HepG2 (cell line): ENCODE measurements around the gene MRPL43. TPM values are rescaled to one million over a fixed set of nuclear protein-coding genes. Genes with fewer than 3 reads are reported as not detected.

Source experiments
- JUN ChIP-seq: sonication (generic); formaldehyde crosslinking; IDR thresholded peaks from 2 replicates; pipeline ENCODE4 v1.4.0; 2020; ENCODE audit warnings: mild to moderate bottlenecking, missing genetic modification reagents
- KAT7 ChIP-seq: IDR thresholded peaks from 2 replicates; pipeline ENCODE4 v1.6.1; 2018; ENCODE audit warnings: borderline replicate concordance, missing compliant biosample characterization
- KLF11 ChIP-seq: IDR thresholded peaks from 2 replicates; pipeline ENCODE4 v1.6.1; 2016; ENCODE audit warnings: missing compliant biosample characterization
- PTBP1 ChIP-seq: fragments of 200-400 bp; formaldehyde crosslinking; IDR thresholded peaks from 2 replicates; pipeline ENCODE4 v1.6.1; 2018; ENCODE audit warnings: low read length, low read depth; ENCODE audit not compliant: poor library complexity, severe bottlenecking
- SMAD9 ChIP-seq: sonication (generic); formaldehyde crosslinking; IDR thresholded peaks from 2 replicates; pipeline ENCODE4 v1.5.1; 2020; ENCODE audit warnings: mild to moderate bottlenecking, missing genetic modification reagents
- TBX3 ChIP-seq: fragments of 450-650 bp; IDR thresholded peaks from 2 replicates; pipeline ENCODE4 v1.6.1; 2017; ENCODE audit warnings: antibody characterized with exemption, mild to moderate bottlenecking, inconsistent platforms, borderline replicate concordance
- ZKSCAN1 ChIP-seq: fragments of 150-350 bp; IDR thresholded peaks from 2 replicates; pipeline ENCODE4 v1.6.1; 2014; ENCODE audit warnings: low read length
- ZNF629 ChIP-seq: sonication (generic); formaldehyde crosslinking; conservative IDR thresholded peaks from 2 replicates; pipeline ENCODE4 v1.5.0; 2020; ENCODE audit warnings: missing genetic modification reagents
- ZNF7 ChIP-seq: IDR thresholded peaks from 2 replicates; pipeline ENCODE4 v1.6.1; 2016; ENCODE audit warnings: missing biosample characterization, missing genetic modification reagents
- polyA plus RNA-seq, 8 experiments: library from polyadenylated mRNA; depleted of rRNA in 3 of 8; stranded (reverse) in 7 of 8; unstranded in 1 of 8; fragments of >200 nt; fragmentation: Illumina TruSeq in 4 of 8; extraction: Trizol in 4 of 8; gene quantifications; 2 replicates each; pipeline versions ENCODE4 v1.2.1 to v1.2.3, GENCODE V29; 2011 to 2016; ENCODE audit warnings: low read depth in 4 of 8, missing spikeins in 1 of 8, mixed read lengths in 1 of 8; ENCODE audit not compliant: insufficient read depth in 1 of 8
- total RNA-seq, 5 experiments: library from RNA; depleted of rRNA; stranded (reverse); fragments of >200 nt; fragmentation: Illumina TruSeq; extraction: Trizol; gene quantifications; 2 replicates each; pipeline ENCODE4 v1.2.3, GENCODE V29; 2016; ENCODE audit warnings: low read depth in 1 of 5
- TF ChIP-seq, protein P1 (sequence below): sonication (generic); formaldehyde crosslinking; IDR thresholded peaks from 2 replicates; pipeline ENCODE4 v1.5.1; 2020; ENCODE audit warnings: missing genetic modification reagents, mild to moderate bottlenecking, borderline replicate concordance
- TF ChIP-seq, protein P2 (sequence below): IDR thresholded peaks from 2 replicates; pipeline ENCODE4 v1.6.1; 2012; ENCODE audit warnings: low read depth, low read length, improper control_type of control experiment
- TF ChIP-seq, protein P3 (sequence below), 2 experiments: sonication (generic) in 1 of 2; formaldehyde crosslinking in 1 of 2; IDR thresholded peaks; 2 replicates each; pipeline versions ENCODE4 v1.6.1 to v1.9.0; 2014 to 2022; ENCODE audit warnings: antibody characterized with exemption in 1 of 2, borderline replicate concordance in 1 of 2, inconsistent platforms in 1 of 2, low read depth in 1 of 2, missing genetic modification reagents in 1 of 2
- TF ChIP-seq, protein P4 (sequence below): sonication (generic); formaldehyde crosslinking; IDR thresholded peaks from 2 replicates; pipeline ENCODE4 v1.5.0; 2020; ENCODE audit warnings: missing genetic modification reagents, mild to moderate bottlenecking, borderline replicate concordance
- TF ChIP-seq, protein P5 (sequence below): sonication (generic); formaldehyde crosslinking; IDR thresholded peaks from 2 replicates; pipeline ENCODE4 v1.4.0; 2020; ENCODE audit warnings: missing genetic modification reagents

The MRPL43 gene
- total and polyA plus RNA-seq, 2 of the 13 experiments (the other 11 are each of a cell fraction or from before 2014, with no cell fraction given), result 71.0 to 73.7 TPM

DNA sequence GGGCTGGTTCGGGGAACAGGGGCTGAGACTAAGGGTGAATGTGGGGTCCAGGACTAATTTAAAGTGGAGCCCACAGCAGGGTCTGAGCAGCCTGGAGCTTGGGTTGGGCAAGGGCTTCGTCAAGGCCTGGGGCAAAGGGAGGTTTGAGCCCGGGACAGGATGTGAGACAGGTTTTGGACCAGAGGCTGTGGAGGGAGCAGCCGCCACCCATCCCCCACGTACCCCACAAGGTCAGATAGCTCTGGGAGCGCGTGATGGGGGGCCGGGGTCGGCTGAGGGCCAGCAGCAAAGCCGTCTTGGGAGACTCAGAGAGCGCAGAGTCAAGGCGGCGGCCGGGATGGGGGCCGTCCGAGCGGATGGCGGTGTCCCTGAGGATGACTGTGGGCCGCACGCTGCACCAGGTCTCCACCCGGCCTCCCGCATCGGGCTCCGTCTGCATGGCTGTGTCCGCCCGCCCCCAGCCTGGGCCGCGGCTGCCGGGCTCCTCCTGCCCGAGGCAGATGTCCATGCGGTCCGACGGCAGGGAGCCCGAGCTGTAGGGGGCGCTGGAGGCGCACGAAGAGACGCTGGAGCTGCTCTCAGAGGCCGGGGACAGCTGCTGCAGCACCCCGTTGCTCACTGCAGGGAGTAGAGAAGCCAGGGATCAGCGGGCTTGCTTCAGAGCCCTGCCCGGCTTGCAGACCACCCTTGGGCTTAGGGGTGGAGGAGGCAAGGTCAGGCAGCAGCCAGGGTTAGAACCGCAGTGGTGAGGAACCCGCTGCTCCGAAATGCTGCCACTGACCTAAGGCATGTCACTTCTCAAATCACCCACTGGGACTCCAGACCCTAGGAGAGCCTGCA is 31.5 kb upstream of the MRPL43 start (continued):
- TF ChIP-seq, protein P1, sequence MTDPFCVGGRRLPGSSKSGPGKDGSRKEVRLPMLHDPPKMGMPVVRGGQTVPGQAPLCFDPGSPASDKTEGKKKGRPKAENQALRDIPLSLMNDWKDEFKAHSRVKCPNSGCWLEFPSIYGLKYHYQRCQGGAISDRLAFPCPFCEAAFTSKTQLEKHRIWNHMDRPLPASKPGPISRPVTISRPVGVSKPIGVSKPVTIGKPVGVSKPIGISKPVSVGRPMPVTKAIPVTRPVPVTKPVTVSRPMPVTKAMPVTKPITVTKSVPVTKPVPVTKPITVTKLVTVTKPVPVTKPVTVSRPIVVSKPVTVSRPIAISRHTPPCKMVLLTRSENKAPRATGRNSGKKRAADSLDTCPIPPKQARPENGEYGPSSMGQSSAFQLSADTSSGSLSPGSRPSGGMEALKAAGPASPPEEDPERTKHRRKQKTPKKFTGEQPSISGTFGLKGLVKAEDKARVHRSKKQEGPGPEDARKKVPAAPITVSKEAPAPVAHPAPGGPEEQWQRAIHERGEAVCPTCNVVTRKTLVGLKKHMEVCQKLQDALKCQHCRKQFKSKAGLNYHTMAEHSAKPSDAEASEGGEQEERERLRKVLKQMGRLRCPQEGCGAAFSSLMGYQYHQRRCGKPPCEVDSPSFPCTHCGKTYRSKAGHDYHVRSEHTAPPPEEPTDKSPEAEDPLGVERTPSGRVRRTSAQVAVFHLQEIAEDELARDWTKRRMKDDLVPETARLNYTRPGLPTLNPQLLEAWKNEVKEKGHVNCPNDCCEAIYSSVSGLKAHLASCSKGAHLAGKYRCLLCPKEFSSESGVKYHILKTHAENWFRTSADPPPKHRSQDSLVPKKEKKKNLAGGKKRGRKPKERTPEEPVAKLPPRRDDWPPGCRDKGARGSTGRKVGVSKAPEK (CRISPR knock-in tag), result no peak
- TF ChIP-seq ZNF629, result no peak
- no peak for TF ChIP-seq ZNF7 (CRISPR knock-in tag)
- TF ChIP-seq ZKSCAN1, result no peak
- TF ChIP-seq, protein P2, sequence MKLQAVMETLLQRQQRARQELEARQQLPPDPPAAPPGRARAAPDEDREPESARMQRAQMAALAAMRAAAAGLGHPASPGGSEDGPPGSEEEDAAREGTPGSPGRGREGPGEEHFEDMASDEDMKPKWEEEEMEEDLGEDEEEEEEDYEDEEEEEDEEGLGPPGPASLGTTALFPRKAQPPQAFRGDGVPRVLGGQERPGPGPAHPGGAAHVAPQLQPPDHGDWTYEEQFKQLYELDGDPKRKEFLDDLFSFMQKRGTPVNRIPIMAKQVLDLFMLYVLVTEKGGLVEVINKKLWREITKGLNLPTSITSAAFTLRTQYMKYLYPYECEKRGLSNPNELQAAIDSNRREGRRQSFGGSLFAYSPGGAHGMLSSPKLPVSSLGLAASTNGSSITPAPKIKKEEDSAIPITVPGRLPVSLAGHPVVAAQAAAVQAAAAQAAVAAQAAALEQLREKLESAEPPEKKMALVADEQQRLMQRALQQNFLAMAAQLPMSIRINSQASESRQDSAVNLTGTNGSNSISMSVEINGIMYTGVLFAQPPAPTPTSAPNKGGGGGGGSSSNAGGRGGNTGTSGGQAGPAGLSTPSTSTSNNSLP, result no peak
- no peak for TF ChIP-seq TBX3
- TF ChIP-seq SMAD9 (CRISPR knock-in tag), result no peak
- no peak for TF ChIP-seq PTBP1
- TF ChIP-seq KLF11 (CRISPR knock-in tag), result no peak; the same call in 1 of the 2 replicates
- TF ChIP-seq KAT7 (CRISPR knock-in tag), result no peak
- TF ChIP-seq, protein P3, sequence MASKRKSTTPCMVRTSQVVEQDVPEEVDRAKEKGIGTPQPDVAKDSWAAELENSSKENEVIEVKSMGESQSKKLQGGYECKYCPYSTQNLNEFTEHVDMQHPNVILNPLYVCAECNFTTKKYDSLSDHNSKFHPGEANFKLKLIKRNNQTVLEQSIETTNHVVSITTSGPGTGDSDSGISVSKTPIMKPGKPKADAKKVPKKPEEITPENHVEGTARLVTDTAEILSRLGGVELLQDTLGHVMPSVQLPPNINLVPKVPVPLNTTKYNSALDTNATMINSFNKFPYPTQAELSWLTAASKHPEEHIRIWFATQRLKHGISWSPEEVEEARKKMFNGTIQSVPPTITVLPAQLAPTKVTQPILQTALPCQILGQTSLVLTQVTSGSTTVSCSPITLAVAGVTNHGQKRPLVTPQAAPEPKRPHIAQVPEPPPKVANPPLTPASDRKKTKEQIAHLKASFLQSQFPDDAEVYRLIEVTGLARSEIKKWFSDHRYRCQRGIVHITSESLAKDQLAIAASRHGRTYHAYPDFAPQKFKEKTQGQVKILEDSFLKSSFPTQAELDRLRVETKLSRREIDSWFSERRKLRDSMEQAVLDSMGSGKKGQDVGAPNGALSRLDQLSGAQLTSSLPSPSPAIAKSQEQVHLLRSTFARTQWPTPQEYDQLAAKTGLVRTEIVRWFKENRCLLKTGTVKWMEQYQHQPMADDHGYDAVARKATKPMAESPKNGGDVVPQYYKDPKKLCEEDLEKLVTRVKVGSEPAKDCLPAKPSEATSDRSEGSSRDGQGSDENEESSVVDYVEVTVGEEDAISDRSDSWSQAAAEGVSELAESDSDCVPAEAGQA (IDR thresholded peaks at IDR 0.05; ENCODE audit: low read depth), result no peak
- TF ChIP-seq, protein P3 (CRISPR knock-in tag; IDR thresholded peaks at IDR 0.05; ENCODE audit: borderline replicate concordance), result no peak
- TF ChIP-seq, protein P4, sequence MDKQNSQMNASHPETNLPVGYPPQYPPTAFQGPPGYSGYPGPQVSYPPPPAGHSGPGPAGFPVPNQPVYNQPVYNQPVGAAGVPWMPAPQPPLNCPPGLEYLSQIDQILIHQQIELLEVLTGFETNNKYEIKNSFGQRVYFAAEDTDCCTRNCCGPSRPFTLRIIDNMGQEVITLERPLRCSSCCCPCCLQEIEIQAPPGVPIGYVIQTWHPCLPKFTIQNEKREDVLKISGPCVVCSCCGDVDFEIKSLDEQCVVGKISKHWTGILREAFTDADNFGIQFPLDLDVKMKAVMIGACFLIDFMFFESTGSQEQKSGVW (CRISPR knock-in tag), result no peak
- TF ChIP-seq, protein P5, sequence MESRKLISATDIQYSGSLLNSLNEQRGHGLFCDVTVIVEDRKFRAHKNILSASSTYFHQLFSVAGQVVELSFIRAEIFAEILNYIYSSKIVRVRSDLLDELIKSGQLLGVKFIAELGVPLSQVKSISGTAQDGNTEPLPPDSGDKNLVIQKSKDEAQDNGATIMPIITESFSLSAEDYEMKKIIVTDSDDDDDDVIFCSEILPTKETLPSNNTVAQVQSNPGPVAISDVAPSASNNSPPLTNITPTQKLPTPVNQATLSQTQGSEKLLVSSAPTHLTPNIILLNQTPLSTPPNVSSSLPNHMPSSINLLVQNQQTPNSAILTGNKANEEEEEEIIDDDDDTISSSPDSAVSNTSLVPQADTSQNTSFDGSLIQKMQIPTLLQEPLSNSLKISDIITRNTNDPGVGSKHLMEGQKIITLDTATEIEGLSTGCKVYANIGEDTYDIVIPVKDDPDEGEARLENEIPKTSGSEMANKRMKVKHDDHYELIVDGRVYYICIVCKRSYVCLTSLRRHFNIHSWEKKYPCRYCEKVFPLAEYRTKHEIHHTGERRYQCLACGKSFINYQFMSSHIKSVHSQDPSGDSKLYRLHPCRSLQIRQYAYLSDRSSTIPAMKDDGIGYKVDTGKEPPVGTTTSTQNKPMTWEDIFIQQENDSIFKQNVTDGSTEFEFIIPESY, result 0 out of 2 replicates have a peak, but pooled peaks have one; percentile 10
- no peak for TF ChIP-seq JUN (CRISPR knock-in tag)
